Measurements from ENCODE around the gene IER5L.

Gene IER5L

GRCh38 chr9:129210125-129210524 is 32.1 kb upstream of the IER5L start:
- DNase-seq (ENCODE audit: low spot score) = no peak
- TF ChIP-seq, protein P1, sequence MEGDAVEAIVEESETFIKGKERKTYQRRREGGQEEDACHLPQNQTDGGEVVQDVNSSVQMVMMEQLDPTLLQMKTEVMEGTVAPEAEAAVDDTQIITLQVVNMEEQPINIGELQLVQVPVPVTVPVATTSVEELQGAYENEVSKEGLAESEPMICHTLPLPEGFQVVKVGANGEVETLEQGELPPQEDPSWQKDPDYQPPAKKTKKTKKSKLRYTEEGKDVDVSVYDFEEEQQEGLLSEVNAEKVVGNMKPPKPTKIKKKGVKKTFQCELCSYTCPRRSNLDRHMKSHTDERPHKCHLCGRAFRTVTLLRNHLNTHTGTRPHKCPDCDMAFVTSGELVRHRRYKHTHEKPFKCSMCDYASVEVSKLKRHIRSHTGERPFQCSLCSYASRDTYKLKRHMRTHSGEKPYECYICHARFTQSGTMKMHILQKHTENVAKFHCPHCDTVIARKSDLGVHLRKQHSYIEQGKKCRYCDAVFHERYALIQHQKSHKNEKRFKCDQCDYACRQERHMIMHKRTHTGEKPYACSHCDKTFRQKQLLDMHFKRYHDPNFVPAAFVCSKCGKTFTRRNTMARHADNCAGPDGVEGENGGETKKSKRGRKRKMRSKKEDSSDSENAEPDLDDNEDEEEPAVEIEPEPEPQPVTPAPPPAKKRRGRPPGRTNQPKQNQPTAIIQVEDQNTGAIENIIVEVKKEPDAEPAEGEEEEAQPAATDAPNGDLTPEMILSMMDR (IDR thresholded peaks at IDR 0.05; ENCODE audit: extremely low read depth, missing control alignments) = no peak

DNA sequence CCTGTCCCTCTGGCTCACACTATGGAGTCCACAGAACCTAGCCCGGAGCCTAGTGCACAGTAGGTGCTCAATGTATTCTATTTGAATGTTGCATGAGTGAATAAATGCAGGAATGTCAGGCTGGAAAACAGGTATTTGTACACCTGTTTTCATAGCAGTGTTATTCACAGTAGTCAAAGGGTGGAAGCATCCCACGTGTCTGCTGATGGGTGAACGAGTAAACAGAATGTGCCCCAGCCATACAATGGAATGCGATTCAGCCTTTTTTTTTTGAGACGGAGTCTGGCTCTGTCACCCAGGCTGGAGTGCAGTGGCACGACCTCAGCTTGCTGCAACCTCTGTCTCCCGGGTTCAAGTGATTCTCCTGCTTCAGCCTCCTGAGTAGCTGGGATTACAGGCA is 31.5 kb upstream of the IER5L start:
- no peak for DNase-seq (ENCODE audit: low spot score)
- TF ChIP-seq, protein P1 (IDR thresholded peaks at IDR 0.05; ENCODE audit: extremely low read depth, missing control alignments) = no peak

DNA sequence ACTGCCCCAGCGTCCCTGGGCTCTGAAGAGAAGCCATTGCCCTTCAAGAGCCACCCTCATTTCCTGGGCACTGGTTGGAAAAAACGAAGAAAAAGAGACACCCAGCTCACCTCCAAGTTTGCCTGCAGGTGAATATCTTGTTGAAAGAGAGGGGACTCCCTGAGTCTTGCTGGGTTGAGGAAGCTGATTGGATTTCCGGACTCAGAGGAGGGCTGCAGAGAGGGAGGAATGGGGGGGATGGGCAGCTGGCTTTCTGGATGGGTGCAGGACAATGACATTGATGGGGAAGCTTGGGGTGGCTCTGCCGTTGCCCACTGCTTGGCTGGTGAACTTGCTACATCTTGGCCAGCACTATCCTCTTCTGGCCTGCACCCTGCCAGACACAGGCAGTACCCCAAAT is 31.0 kb upstream of the IER5L start:
- no peak for DNase-seq (ENCODE audit: low spot score)

DNA sequence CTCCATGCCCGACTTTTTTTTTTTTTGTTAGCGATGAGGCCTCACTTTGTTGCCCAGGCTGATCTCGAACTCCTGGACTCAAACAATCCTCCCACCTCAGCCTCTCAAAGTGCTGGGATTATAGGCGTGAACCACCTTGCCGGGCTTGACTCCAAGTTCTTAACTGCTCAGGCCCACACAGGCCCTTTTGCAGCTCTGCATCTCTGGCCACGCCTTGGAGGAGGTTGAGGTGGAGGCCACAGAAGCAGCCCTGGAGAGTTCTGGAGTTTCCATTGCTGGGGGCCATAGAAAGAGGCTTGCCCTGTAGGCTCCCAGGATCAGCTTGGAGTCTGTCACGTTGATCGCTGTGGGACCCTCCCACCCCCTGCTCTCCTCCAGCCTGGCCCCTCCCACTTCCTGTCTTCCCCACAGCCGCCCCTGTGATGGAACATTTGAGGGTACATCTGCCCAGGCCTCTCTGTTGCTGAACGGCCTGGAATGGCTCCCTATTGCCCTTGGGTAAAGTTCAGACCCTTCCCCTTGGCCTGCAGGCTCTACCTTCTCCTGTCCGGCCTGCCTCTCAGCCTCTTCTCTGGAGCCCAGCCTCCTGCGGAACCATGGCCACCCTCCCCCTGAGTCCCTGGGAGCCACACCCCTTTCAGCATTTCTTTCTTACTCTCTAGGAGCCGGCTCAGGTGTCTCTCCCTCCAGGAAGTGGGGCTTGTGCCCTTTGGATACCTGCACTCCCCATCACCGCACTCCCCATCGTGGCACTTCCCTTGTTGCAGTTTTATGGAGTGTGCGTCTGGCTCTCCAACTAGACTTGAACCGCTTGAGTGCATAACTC is 30.4 kb upstream of the IER5L start:
- TF ChIP-seq, protein P1 (IDR thresholded peaks at IDR 0.05; ENCODE audit: extremely low read depth, missing control alignments) = no peak
- no peak for DNase-seq (ENCODE audit: low spot score)

More for the DNA sequence above, 31.0 kb upstream of the IER5L start:
- TF ChIP-seq, protein P1 (IDR thresholded peaks at IDR 0.05; ENCODE audit: extremely low read depth, missing control alignments) = no peak

GRCh38 chr9:129206905-129207304 is 28.8 kb upstream of the IER5L start:
- no peak for DNase-seq (ENCODE audit: low spot score)
- TF ChIP-seq, protein P1 (IDR thresholded peaks at IDR 0.05; ENCODE audit: extremely low read depth, missing control alignments) = no peak

GRCh38 chr9:129206401-129206800 is 28.3 kb upstream of the IER5L start:
- no peak for DNase-seq (ENCODE audit: low spot score)
- TF ChIP-seq, protein P1 (IDR thresholded peaks at IDR 0.05; ENCODE audit: extremely low read depth, missing control alignments) = no peak

- DNase-seq (ENCODE audit: low spot score) = no peak
- TF ChIP-seq, protein P1 (IDR thresholded peaks at IDR 0.05; ENCODE audit: extremely low read depth, missing control alignments) = no peak
These were observed 26.8 kb upstream of the IER5L start for GRCh38 chr9:129204840-129205239.

All from GM20000 (cell line).